HepG2 (cell line): Measurements from ENCODE around the gene MMP24OS.

ENCODE experiments used
- EP300 ChIP-seq, 3 experiments: sonication (generic) in 1 of 3; formaldehyde crosslinking in 1 of 3; IDR thresholded peaks; 2 replicates each; pipeline versions ENCODE4 v1.5.1 to v1.6.1; 2011 to 2020; ENCODE audit warnings: low read depth in 2 of 3, low read length in 2 of 3, borderline replicate concordance in 1 of 3, improper control_type of control experiment in 1 of 3, mild to moderate bottlenecking in 1 of 3, missing genetic modification reagents in 1 of 3, moderate library complexity in 1 of 3
- PHF5A ChIP-seq: IDR thresholded peaks from one replicate; pipeline ENCODE4 v1.6.1; 2018; ENCODE audit warnings: low read depth, missing genetic modification reagents; ENCODE audit not compliant: unreplicated experiment
- PITX1 ChIP-seq: sonication (generic); formaldehyde crosslinking; IDR thresholded peaks from 2 replicates; pipeline ENCODE4 v1.5.1; 2020; ENCODE audit warnings: mild to moderate bottlenecking, missing genetic modification reagents
- POLR2AphosphoS5 ChIP-seq: IDR thresholded peaks from 2 replicates; pipeline ENCODE4 v1.6.1; 2012; ENCODE audit warnings: low read depth, low read length
- TAF1 ChIP-seq: sonication (generic); formaldehyde crosslinking; IDR thresholded peaks from 2 replicates; pipeline ENCODE4 v1.4.0; 2020; ENCODE audit warnings: missing genetic modification reagents
- ZNF17 ChIP-seq: sonication (generic); formaldehyde crosslinking; IDR thresholded peaks from 2 replicates; pipeline ENCODE4 v1.5.0; 2020; ENCODE audit warnings: mild to moderate bottlenecking, missing genetic modification reagents
- TF ChIP-seq, protein P1 (sequence below): sonication (generic); formaldehyde crosslinking; IDR thresholded peaks from 2 replicates; pipeline ENCODE4 v1.4.0; 2020; ENCODE audit warnings: missing genetic modification reagents
- TF ChIP-seq, protein P2 (sequence below): sonication (generic); formaldehyde crosslinking; IDR thresholded peaks from 2 replicates; pipeline ENCODE4 v1.5.0; 2020; ENCODE audit warnings: mild to moderate bottlenecking, missing genetic modification reagents, moderate library complexity

DNA sequence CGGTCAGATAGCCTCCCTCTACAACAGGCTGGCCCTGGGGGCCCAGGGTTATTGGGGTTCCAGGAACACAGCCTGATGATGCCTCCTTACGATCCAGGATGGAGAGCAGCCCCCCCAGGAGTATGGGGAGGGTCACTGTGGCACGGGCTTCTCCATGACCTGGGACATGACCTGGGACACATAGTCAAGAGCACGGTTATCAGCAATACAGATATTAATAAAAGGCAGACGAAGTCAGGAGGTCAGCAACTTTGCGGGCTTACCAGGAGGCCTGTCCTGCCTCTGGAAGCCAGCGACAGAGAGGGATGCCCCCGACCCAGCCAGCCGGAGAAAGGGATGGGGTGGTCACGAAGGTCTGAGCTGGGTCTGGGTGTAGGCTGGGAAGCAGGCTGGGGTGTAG is 795 bp downstream of the MMP24OS start:
- TF ChIP-seq POLR2AphosphoS5 (no peak; the same call in 1 of the 2 replicates), ZNF17 (CRISPR knock-in tag) (no peak), TAF1 (CRISPR knock-in tag) (no peak), PITX1 (CRISPR knock-in tag) (no peak), PHF5A (no peak), EP300 (IDR thresholded peaks at IDR 0.05; ENCODE audit: low read depth in 2 of 2, low read length in 2 of 2) (no peak), EP300 (CRISPR knock-in tag; IDR thresholded peaks at IDR 0.05; ENCODE audit: borderline replicate concordance) (no peak)
- TF ChIP-seq, protein P1, sequence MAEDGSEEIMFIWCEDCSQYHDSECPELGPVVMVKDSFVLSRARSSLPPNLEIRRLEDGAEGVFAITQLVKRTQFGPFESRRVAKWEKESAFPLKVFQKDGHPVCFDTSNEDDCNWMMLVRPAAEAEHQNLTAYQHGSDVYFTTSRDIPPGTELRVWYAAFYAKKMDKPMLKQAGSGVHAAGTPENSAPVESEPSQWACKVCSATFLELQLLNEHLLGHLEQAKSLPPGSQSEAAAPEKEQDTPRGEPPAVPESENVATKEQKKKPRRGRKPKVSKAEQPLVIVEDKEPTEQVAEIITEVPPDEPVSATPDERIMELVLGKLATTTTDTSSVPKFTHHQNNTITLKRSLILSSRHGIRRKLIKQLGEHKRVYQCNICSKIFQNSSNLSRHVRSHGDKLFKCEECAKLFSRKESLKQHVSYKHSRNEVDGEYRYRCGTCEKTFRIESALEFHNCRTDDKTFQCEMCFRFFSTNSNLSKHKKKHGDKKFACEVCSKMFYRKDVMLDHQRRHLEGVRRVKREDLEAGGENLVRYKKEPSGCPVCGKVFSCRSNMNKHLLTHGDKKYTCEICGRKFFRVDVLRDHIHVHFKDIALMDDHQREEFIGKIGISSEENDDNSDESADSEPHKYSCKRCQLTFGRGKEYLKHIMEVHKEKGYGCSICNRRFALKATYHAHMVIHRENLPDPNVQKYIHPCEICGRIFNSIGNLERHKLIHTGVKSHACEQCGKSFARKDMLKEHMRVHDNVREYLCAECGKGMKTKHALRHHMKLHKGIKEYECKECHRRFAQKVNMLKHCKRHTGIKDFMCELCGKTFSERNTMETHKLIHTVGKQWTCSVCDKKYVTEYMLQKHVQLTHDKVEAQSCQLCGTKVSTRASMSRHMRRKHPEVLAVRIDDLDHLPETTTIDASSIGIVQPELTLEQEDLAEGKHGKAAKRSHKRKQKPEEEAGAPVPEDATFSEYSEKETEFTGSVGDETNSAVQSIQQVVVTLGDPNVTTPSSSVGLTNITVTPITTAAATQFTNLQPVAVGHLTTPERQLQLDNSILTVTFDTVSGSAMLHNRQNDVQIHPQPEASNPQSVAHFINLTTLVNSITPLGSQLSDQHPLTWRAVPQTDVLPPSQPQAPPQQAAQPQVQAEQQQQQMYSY, result no peak
- TF ChIP-seq, protein P2, sequence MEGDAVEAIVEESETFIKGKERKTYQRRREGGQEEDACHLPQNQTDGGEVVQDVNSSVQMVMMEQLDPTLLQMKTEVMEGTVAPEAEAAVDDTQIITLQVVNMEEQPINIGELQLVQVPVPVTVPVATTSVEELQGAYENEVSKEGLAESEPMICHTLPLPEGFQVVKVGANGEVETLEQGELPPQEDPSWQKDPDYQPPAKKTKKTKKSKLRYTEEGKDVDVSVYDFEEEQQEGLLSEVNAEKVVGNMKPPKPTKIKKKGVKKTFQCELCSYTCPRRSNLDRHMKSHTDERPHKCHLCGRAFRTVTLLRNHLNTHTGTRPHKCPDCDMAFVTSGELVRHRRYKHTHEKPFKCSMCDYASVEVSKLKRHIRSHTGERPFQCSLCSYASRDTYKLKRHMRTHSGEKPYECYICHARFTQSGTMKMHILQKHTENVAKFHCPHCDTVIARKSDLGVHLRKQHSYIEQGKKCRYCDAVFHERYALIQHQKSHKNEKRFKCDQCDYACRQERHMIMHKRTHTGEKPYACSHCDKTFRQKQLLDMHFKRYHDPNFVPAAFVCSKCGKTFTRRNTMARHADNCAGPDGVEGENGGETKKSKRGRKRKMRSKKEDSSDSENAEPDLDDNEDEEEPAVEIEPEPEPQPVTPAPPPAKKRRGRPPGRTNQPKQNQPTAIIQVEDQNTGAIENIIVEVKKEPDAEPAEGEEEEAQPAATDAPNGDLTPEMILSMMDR (CRISPR knock-in tag), result no peak
